Peyer's patch (tissue), 4 donors: ENCODE measurements around the gene TREML4.

ENCODE experiments used
- CTCF ChIP-seq, 6 experiments: fragments of 450-650 bp in 4 of 6; fragments of 200-600 bp in 2 of 6; sonication (generic) in 1 of 6; IDR thresholded peaks; one replicate each; pipeline ENCODE4 v1.5.1; 2017 to 2019; ENCODE audit warnings: antibody characterized with exemption in 6 of 6, mild to moderate bottlenecking in 3 of 6, moderate library complexity in 1 of 6
- POLR2A ChIP-seq, 2 donors: fragments of 450-650 bp; IDR thresholded peaks; one replicate each; pipeline ENCODE4 v1.5.1; 2017; ENCODE audit warnings: antibody characterized with exemption in 2 of 2, mild to moderate bottlenecking in 2 of 2, moderate library complexity in 2 of 2

GRCh38 chr6:41247288-41247865, 19.2 kb downstream of the TREML4 start:
- no peak for TF ChIP-seq CTCF (IDR thresholded peaks at IDR 0.05)
- no peak for TF ChIP-seq POLR2A (IDR thresholded peaks at IDR 0.05)
